Skeletal muscle cell (primary cell): Measurements from ENCODE around the gene USF1.
"Not testable (repeated sequence)": the region's sequence is repeated elsewhere in the genome, so short reads cannot be mapped to it uniquely, and the experiment has no call there.

Source experiments
- DNase-seq: peaks from one replicate; pipeline ENCODE4 v3.0.0-alpha.2; 2010; ENCODE audit warnings: low read depth
- H3K4me3 ChIP-seq: 2 replicates; pipeline ENCODE4 v1.5.1; 2011; ENCODE audit warnings: low read depth, mild to moderate bottlenecking, control low read depth, low read length, moderate library complexity

USF1 gene

DNA sequence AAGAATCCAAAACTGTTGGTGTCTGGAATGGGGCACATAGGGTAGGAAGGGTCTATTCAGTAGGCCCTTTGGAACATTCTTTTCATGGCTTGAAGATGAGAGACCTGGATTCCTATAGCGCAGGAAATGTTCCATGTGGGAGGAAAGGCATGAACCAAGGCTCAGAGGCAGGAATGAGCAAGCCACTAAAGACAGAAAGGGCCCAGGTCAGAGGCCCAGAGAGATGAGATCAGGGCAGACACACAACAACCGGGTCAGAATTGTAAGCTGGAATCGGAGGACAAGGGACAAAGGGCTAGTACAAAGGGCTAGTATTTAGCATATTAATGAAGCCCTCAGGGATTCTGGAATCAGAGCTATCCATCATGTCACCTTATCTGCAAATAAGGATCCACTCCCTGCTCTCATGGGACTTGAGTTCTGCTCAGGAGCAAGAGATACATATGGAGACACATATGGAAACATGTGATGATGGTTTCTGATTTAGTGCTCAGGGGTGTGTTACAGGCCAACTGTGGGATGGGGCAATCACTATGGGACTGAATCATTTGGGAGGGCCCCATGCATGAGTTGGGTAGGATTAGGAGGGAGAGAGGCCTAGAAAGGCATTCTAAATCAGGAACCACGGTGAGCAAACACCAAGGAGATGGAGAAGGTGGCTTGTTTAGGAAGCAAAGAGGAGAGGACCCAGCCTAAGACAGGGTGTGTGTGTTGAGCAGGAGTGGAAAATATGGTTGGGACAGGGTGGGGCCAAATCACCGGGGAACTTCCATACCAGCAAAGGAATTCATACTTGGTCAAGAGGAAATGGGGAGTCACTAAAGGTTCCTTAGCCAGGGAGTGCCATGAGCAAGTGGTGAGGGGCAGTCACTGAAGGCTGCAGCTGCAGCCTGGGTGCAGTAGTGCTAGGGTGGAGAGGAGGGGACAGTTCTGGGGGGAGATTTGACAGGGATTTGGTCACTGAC is 34.9 kb upstream of the USF1 start:
- DNase-seq: no peak
- H3K4me3 ChIP-seq: no peak overlapping the region

DNA sequence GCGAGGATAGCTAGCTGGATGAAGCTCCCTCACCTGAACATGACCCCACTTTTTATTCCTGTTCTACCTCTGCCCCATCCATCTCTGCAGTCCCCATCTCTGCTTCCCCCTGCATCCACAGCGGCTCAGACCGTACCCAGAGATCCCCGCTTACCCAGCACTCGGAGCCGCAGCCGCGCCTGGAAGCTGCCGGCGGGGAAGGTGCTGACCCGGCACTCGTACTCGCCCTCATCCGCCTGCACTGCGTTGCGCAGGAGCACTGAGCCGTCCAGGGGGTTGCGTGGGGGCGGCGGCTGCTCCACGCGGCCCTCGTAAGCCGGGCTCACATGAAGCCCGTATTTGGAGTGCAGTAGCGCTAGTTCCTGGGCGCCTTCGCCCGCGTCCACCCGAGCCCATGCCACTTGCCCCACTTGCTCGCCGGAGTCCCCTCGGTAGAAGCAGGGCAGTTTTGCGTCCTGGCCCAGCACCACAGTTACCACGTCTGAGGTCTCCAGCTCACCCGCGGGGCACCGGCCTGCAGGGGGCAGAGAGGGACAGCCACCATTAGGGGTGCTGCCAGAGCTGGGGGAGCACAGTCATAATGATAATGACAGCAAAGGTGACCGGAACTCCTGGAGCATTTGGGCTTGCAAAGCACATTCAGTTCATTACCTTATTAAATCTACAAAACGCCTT is 33.8 kb upstream of the USF1 start:
- H3K4me3 ChIP-seq: no peak overlapping the region
- no peak for DNase-seq

DNA sequence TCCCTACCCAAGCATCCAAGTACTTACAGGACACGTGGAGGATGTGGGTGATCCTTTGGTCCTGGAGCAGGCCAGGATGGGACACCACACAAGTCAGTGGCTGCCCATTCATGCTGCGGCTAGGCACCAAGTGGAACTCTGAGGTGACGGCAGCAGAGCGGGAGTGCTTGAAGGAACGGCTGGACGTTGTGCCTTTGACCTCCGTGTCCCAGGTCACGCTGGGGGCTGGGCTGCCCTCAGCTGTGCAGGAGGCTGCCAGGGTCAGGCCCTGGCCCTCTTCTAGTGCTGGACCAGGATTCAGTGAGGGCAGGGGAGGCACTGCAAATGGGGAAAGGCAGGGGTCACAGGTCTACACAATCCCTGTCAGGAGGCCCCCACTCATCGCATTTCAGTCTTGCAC is 31.6 kb upstream of the USF1 start:
- DNase-seq: no peak
- H3K4me3 ChIP-seq: no peak overlapping the region

DNA sequence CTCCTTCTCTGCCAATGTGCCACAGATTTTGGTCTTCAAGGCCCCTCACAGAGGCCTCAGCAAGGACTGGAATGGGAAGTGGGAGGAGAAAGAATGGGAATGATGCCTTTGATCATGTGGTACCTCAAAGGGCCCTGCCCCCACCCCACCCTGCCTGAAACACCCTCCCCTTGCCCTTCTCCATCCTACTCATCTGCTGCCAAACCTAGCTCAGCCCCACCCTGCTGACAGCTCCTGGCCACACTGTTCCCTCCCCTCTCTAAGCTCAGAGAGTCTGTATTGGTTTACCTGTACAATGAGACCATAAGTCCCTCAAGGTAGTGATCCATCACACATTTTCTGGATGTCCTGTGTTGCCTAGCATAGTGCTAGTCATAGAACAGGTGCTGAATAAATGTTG is 30.6 kb upstream of the USF1 start:
- DNase-seq: no peak
- no peak overlapping the region for H3K4me3 ChIP-seq

DNA sequence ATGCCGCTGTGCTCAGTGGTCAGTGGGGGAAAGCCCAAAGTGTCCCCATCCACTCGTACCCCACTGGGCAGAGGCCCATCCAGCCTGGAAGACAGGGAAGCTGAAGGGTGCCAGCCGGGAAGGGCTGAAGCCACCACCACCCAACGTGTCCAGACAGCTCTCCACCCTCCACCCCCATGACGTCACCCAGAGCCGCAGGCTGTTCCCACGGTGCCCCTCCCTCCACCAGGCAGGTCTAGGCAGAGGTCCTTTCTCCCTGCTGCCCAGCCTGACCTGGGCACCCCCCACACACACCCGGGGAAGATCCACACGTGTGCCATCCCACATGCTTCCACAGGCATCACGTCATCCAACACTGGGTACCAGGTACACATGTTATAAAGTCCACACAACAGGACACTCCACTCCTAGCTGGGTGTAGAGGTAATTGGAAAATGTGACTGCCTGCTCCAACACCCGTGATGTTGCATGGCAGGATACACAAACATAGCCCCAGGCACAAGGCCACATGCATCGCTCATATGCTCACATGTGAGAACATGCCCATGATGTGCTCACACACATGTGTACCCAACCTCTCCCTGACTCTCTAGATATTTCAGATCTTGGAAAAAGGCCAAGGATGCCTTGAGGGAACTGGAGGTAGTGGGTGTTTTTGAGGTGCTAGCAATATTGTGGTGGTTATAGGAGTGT is 29.0 kb upstream of the USF1 start:
- no peak for DNase-seq
- no peak overlapping the region for H3K4me3 ChIP-seq

DNA sequence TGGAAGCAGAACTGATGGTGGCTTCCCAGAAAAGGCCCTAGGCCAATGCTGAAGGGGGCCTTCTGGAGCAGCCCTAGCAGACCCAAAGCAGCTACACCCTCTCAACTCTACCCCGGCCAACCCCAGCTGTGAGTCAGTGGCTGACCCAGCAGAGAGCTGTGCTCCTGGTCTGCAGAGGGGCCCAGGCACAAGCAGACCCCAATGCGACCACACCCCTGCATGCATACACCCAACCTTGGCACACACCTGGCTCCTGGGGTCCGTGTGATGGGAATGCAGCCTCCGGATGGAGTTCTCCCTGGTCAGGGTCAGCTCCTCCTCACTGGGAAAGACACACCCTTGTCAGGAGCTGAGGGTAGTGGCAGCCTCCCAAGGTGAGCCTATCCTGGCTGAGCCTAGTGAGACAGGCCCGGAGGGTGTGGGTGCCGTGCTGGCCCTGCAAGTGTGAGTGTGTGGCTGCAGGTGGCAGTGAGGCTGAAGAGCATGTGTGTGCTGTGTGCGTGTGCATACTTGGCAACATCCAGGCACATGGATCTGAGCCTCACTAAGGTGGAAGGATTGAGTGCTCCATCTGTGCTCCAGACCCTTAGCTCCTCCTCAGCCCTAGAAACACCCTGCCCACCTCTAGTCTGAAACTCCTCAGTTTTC is 27.8 kb upstream of the USF1 start:
- no peak for DNase-seq
- H3K4me3 ChIP-seq: no peak overlapping the region

DNA sequence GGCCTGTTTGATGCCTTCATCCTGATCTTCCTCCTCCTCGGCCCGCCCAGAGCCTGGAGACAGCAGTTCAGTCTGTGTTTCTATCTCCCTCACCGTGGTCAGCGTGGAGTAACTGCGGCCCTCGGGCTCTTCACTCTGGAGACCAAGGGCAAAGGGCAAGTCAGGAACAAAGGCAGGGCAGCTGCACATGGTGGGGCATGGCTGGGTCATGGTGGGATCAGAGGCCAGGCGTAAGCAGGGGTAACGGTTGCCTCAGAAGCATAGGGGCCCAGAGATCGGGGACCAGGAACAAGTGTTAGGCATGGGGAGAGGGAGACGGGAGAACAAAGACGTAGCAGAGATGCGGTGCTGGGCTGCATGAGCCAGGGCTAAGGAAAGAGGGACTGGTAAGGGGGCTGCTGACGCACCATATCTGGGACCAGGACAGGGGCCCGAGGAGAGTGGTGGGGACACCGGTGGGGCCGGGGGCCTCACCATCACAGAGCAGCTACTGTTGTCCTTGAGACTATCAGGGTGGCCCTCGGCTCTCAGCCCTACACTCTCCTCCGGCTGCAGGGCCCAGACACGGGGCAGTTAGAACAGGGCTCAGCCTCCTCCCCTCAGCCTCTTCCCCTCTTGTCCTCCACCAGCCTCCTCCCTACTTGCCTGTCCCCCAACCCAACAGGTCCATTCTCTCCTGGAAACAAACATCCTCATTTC is 27.1 kb upstream of the USF1 start:
- no peak for DNase-seq
- H3K4me3 ChIP-seq: no peak overlapping the region

DNA sequence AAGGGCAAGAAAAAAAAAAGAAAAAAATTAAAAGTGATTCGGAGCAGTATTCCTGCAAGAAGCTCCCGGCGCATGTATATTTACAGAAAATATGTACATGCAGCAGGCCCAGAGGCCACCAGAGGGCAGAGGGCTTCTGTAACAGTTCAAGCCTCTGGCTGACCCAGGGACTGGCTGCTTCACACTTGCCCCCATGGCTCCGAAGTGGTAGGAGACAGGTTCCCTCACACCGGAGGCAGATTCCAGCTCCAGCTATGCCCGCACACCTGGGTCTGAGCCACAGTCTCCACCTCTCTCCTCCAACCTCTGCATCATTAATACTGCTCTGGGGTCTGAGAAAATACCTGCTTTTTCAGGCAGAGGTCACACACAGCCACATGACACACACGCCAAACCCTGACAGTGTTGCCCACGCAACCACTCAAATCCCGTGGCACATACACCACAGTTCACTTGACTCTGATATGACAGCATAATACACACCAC is 26.2 kb upstream of the USF1 start:
- H3K4me3 ChIP-seq: no peak overlapping the region
- no peak for DNase-seq

DNA sequence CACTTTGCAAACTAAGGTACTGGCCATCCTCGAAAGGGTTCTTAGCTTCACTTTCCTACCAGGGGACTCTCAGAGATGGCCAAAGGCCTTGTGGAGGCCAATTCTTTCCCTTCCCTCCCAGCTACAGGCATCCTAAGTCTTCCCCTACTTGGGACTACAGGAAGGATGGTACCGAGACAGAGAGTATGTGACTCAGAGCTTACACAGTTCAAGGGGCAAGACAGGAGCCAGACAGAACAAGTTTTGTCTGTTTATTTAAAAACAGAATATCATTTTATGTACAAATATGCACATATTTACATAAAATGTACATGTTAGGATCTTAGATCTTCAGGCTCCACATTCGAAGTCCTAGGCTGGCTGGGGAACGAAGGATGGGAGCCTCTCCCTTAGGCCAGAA is 25.0 kb upstream of the USF1 start:
- no peak for DNase-seq
- H3K4me3 ChIP-seq: no peak overlapping the region

DNA sequence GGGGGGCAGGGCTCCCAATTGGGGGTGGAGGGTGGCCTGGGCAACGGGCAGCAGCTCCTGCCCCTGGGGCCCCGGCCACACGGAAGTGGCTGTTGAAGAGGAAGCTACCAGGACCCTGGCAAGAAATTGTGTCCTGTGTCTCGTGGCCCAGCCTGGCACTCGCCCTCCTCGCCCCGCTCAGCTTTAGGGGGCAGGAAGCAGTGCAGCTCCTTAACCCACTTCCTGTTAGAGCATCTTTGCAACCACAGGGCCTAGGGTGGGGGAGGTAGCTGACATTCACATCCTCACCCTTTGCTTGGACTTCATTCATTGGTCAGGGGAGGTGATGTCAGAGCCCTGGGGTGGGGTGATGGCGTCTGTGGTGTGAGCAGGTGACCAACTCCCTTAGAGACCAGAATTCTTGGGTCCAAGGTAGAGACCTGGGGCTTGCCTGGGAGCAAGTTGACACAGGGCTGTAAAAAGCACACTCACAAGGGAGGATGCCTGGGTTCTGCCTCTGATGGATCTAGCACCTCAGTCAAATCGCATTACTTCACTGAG is 24.0 kb upstream of the USF1 start, which contains the start of gene ARHGAP30:
ARHGAP30 (minus strand) TSS at position 161 of the 540 bp plus-strand sequence. CDS start 267 bp downstream, outside the sequence.
- no peak for DNase-seq
- no peak within 1 kb of the TSS for H3K4me3 ChIP-seq

GRCh38 chr1:161069241-161069640 is 23.5 kb upstream of the USF1 start:
- H3K4me3 ChIP-seq: no peak overlapping the region
- DNase-seq: no peak

DNA sequence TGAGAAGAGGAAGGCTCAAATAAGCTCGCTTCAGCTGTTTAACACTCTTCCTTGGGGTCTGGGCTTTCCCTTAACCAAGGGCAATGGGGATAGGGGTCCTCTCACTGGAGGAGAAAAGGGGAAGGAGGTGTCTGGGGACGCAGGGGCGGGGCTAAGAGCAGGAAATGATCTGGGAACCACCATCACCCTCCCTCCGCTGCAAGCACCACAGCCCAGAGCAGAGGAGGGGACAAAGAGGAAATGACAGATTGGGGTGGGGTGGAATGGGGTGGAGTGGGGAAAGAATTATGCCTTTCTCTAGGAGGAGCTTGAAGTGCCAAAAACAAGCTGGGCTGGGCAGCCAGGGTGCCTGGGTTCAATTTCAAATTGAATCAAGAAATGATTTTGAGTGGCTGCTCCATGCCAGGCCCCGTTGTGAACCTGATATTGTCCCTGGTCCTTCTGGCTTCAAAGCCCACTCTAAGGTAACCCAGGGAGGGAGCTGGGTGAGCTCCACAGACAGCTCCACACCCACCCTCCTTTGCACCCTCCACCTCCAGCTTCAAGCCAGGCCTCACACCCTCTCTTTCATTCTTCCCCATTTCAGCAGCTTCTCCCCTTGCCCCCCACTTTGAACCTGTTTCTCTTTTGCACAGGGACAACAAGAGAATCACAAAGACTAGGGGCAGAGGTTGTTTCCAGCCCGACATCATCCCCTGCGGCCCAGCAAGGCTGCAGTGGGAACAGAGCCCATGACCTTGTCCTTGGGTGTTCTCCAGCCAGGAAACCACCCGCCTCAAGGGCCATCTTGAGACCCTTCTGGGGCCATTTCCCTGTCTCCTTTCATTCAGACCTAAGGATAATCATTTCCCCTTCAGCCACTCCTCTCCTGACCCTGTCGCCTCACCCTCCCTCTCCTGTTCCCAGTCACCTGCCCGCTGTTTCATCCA is 22.8 kb upstream of the USF1 start:
- DNase-seq: no peak
- H3K4me3 ChIP-seq: no peak overlapping the region

- DNase-seq: no peak
- H3K4me3 ChIP-seq: no peak overlapping the region
Observed at GRCh38 chr1:161066694-161067093, 20.9 kb upstream of the USF1 start.

DNA sequence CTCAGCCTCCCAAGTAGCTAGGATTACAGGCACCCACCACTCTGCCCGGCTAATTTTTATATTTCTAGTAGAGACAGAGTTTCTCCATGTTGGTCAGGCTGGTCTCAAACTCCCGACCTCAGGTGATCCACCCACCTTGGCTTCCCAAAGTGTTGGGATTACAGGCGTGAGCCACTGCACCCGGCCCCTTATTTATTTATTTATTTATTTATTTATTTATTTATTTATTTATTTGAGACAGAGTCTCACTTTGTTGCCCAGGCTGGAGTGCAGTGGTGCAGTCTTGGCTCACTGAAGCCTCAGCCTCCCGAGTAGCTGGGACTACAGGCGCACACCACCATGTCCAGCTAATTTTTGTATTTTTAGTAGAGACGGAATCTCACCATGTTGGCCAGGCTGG is 19.9 kb upstream of the USF1 start:
- H3K4me3 ChIP-seq, DNase-seq: not testable (repeated sequence)

DNA sequence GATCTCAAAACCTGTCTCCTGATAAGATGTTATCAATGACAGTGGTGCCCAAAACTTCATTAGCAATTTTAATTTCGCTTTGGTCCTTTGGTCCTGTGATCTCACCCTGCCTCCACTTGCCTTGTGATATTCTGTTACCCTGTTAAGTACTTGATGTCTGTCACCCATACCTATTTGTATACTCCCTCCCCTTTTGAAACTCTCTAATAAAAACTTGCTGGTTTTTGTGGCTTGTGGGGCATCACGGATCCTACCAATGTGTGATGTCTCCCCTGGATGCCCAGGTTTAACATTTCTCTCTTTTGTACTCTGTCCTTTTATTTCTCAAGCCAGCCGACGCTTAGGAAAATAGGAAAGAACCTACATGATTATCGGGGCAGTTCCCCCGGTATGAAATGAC is 18.2 kb upstream of the USF1 start:
- not testable (repeated sequence) for DNase-seq, H3K4me3 ChIP-seq

DNA sequence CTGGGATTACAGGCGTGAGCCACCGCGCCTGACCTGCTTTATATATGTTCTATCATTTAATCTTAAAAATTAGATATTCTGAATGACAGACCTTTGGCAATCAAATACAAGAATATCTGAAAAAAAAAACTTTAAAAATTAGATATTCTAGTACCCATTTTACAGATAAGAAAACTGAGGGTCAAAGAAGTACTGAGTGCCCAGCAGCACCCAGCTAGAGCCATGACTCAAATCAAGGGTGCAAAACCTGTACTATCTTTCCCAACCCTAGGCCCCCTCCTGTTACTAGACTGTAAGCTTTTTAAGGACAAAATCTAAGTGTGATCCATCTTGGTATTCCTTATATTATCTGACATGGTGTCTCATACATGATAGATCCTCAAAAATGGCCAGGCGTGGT is 15.6 kb upstream of the USF1 start:
- no peak overlapping the region for H3K4me3 ChIP-seq
- no peak for DNase-seq

- H3K4me3 ChIP-seq: no peak overlapping the region
- no peak for DNase-seq
Observed at GRCh38 chr1:161059293-161059692, 13.5 kb upstream of the USF1 start.

GRCh38 chr1:161054805-161055204 is 9.0 kb upstream of the USF1 start:
- no peak for DNase-seq
- H3K4me3 ChIP-seq: no peak overlapping the region
